ENCODE results near the gene SET. TPM values are rescaled to one million over a fixed set of nuclear protein-coding genes. Genes with fewer than 3 reads are reported as not detected.

The SET gene
- total and polyA plus RNA-seq, 2 donors (not counting 3 experiments of a cell fraction or from before 2014, with no cell fraction given): 61.1 to 483 TPM

- Histone ChIP-seq H3K9me3 (replicated peaks; ENCODE audit: control insufficient read depth, insufficient read depth, low read length) (no peaks in the 10 kb centered on the region), H4K20me1 (replicated peaks; ENCODE audit: control insufficient read depth, extremely low read depth, insufficient read depth, low read length) (no peaks in the 10 kb centered on the region), H3K4me3 (replicated peaks in 1 of 3; ENCODE audit: insufficient read depth in 1 of 3, low read depth in 1 of 3, low read length in 3 of 3) (no peak overlapping the region), H3K27ac (ENCODE audit: insufficient read depth, low read depth, low read length) (no peak overlapping the region), H2AFZ (ENCODE audit: low read depth, low read length) (no peak overlapping the region), H3K9ac (replicated peaks; ENCODE audit: extremely low read depth, insufficient read depth, low read length) (no peak overlapping the region), H3K27me3 (ENCODE audit: control insufficient read depth in 2 of 2, insufficient read depth in 2 of 2, low read length in 2 of 2) (no peaks in the 10 kb centered on the region), H3K36me3 (ENCODE audit: control insufficient read depth in 2 of 2, extremely low read depth in 1 of 2, insufficient read depth in 2 of 2, low read length in 2 of 2) (peaks cover 0 to 5% of the 10 kb centered on the region in 2 experiments), H3K4me1 (ENCODE audit: control insufficient read depth, extremely low read depth, insufficient read depth, low read length) (no peaks in the 10 kb centered on the region), H3K9me1 (replicated peaks; ENCODE audit: control insufficient read depth, extremely low read depth, insufficient read depth, low read length) (no peaks in the 10 kb centered on the region), H3K4me2 (ENCODE audit: insufficient read depth, low read length) (no peak overlapping the region), H3K79me2 (ENCODE audit: control insufficient read depth, insufficient read depth, low read length) (no peaks in the 10 kb centered on the region)
- ChIA-PET POLR2A (no interaction called here), CTCF (no interaction called here)
- FAIRE-seq (no peak), DNase-seq (ENCODE audit: low read depth, low spot score) (no peak)
- no TSS peak for BruUV-seq (replicated peaks)
- no peak for TF ChIP-seq POLR2A (IDR thresholded peaks at IDR 0.05; ENCODE audit: low read depth, low read length)
- TF ChIP-seq POLR2AphosphoS5 (IDR thresholded peaks at IDR 0.05; ENCODE audit: insufficient read depth, low read depth, low read length): no peak
- TF ChIP-seq MAX (IDR thresholded peaks at IDR 0.05; ENCODE audit: insufficient read depth, insufficient read length): no peak
- dilution Hi-C loops (cut with MboI; ENCODE audit: extremely low pct_ligation_motif_present, low sequenced_read_pairs): no loop called here
- intact Hi-C loops (cut with micrococcal nuclease): no loop called here
These were observed 53.4 kb downstream of the SET start for GRCh38 chr9:128742401-128742800.

GRCh38 chr9:128743421-128743820 is 54.4 kb downstream of the SET start:
- Histone ChIP-seq H2AFZ (ENCODE audit: low read depth, low read length) (no peak overlapping the region), H3K9me3 (replicated peaks; ENCODE audit: control insufficient read depth, insufficient read depth, low read length) (no peaks in the 10 kb centered on the region), H3K79me2 (ENCODE audit: control insufficient read depth, insufficient read depth, low read length) (no peaks in the 10 kb centered on the region), H3K4me3 (replicated peaks in 1 of 3; ENCODE audit: insufficient read depth in 1 of 3, low read depth in 1 of 3, low read length in 3 of 3) (no peak overlapping the region), H3K27me3 (ENCODE audit: control insufficient read depth in 2 of 2, insufficient read depth in 2 of 2, low read length in 2 of 2) (no peaks in the 10 kb centered on the region), H3K4me2 (ENCODE audit: insufficient read depth, low read length) (no peak overlapping the region), H3K4me1 (ENCODE audit: control insufficient read depth, extremely low read depth, insufficient read depth, low read length) (no peaks in the 10 kb centered on the region), H3K36me3 (ENCODE audit: control insufficient read depth in 2 of 2, extremely low read depth in 1 of 2, insufficient read depth in 2 of 2, low read length in 2 of 2) (peaks cover 0 to 5% of the 10 kb centered on the region in 2 experiments), H3K9ac (replicated peaks; ENCODE audit: extremely low read depth, insufficient read depth, low read length) (no peak overlapping the region), H3K27ac (ENCODE audit: insufficient read depth, low read depth, low read length) (no peak overlapping the region), H4K20me1 (replicated peaks; ENCODE audit: control insufficient read depth, extremely low read depth, insufficient read depth, low read length) (no peaks in the 10 kb centered on the region), H3K9me1 (replicated peaks; ENCODE audit: control insufficient read depth, extremely low read depth, insufficient read depth, low read length) (no peaks in the 10 kb centered on the region)
- intact Hi-C loops (cut with micrococcal nuclease) (no loop called here), dilution Hi-C loops (cut with MboI; ENCODE audit: extremely low pct_ligation_motif_present, low sequenced_read_pairs) (no loop called here)
- TF ChIP-seq POLR2AphosphoS5 (IDR thresholded peaks at IDR 0.05; ENCODE audit: insufficient read depth, low read depth, low read length): no peak
- TF ChIP-seq EZH2 (IDR thresholded peaks at IDR 0.05; ENCODE audit: borderline replicate concordance, low read depth, low read length, severe bottlenecking): no peak
- TF ChIP-seq POLR2A (IDR thresholded peaks at IDR 0.05; ENCODE audit: low read depth, low read length): no peak
- TF ChIP-seq MYC (IDR thresholded peaks at IDR 0.05; ENCODE audit: low read depth, low read length): no peak
- no peak for TF ChIP-seq FOS (IDR thresholded peaks at IDR 0.05; ENCODE audit: borderline replicate concordance, insufficient read depth, low read length)
- TF ChIP-seq CTCF (IDR thresholded peaks at IDR 0.05; ENCODE audit: extremely low read depth in 1 of 2, insufficient read depth in 1 of 2, low read depth in 1 of 2, low read length in 2 of 2): no peak
- no peak for TF ChIP-seq MAX (IDR thresholded peaks at IDR 0.05; ENCODE audit: insufficient read depth, insufficient read length)
- TF ChIP-seq GATA2 (IDR thresholded peaks at IDR 0.05; ENCODE audit: insufficient read depth, insufficient read length, low read depth, low read length): no peak
- TF ChIP-seq JUN (IDR thresholded peaks at IDR 0.05; ENCODE audit: borderline replicate concordance, insufficient read depth, insufficient read length, low read depth): no peak
- ChIA-PET CTCF (interaction anchor here (1.5 kb wide), 1 partner anchor 10 kb away, joined by 5 read pairs; no protein-coding TSS in a partner anchor), POLR2A (no interaction called here)
- DNase-seq (ENCODE audit: low read depth, low spot score) (no peak), FAIRE-seq (peak; percentile 15)
- no TSS peak for BruUV-seq (replicated peaks)
